ENCODE data around the gene INSYN1. TPM values are rescaled to one million over a fixed set of nuclear protein-coding genes. Genes with fewer than 3 reads are reported as not detected.

Gene INSYN1
- total RNA-seq, 2 experiments from 2014 or later = not detected

GRCh38 chr15:73751899-73752805 lies 999 bp downstream of the INSYN1 start:
- Mint-ChIP-seq H3K4me3 (no peak overlapping the region), H3K4me1 (ENCODE audit: low read depth) (no peaks in the 10 kb centered on the region), H3K27me3 (ENCODE audit: low read depth) (peaks cover 38% of the 10 kb centered on the region), H3K36me3 (ENCODE audit: low read depth) (no peaks in the 10 kb centered on the region), H3K9me3 (no peaks in the 10 kb centered on the region), H3K27ac (no peak overlapping the region)
- DNase-seq = no peak
- CTCF ChIA-PET = no interaction called here
- intact Hi-C loops (cut with micrococcal nuclease) = no loop called here

DNA sequence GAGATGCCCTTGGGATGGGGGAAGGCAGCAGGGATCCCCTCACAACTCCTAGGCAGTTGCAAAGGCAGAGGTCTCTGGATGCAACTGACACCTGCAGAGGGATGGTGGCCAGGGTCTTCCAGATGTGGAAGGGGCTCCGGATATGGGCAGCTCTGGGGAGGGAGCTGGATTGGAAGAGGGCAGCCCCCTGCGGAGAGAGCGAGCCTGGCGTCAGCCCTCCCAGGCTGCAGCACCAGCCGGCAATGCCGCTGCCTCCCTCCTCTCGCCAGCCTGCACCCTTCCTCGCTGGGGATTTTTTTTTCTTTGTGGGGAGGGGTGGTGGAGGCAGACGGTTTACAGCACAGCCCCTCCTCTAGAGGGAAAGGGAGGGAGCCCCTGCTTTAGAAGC lies 1.6 kb downstream of the INSYN1 start:
- no peak for DNase-seq
- Mint-ChIP-seq H3K4me3 (no peak overlapping the region), H3K4me1 (ENCODE audit: low read depth) (no peaks in the 10 kb centered on the region), H3K27ac (no peak overlapping the region), H3K36me3 (ENCODE audit: low read depth) (no peaks in the 10 kb centered on the region), H3K9me3 (no peaks in the 10 kb centered on the region), H3K27me3 (ENCODE audit: low read depth) (peaks cover 41% of the 10 kb centered on the region)
- intact Hi-C loops (cut with micrococcal nuclease) = no loop called here
- CTCF ChIA-PET = no interaction called here

DNA sequence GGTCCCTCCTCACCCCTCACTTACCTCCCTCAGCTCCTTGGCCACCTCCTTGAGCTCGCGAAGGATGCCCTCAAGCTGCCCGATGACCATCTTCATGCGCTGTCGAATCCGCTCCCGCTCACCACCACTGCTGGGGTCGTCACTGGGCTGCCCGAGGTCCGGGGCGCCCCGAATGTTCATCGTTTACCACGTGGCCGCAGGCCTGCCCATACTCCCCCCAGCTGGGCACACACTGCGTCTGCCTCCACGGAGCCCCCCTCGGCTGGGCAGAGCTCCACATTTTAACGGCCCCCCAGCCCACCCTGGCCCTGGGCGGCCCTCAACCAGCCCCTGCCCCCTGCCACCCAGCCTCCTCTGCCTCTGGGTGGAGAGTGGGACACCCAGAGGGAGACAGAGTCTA lies 2.2 kb downstream of the INSYN1 start:
- no peak overlapping the region for H3K4me3 Mint-ChIP-seq
- H3K36me3 Mint-ChIP-seq (ENCODE audit: low read depth) = no peaks in the 10 kb centered on the region
- intact Hi-C loops (cut with micrococcal nuclease) = no loop called here
- no peak for DNase-seq
- H3K27ac Mint-ChIP-seq = no peak overlapping the region
- H3K27me3 Mint-ChIP-seq (ENCODE audit: low read depth) = peaks cover 37% of the 10 kb centered on the region
- H3K9me3 Mint-ChIP-seq = no peaks in the 10 kb centered on the region
- no peaks in the 10 kb centered on the region for H3K4me1 Mint-ChIP-seq (ENCODE audit: low read depth)
- CTCF ChIA-PET = interaction anchor here (0.6 kb wide), 1 partner anchor 158 kb away, joined by 3 read pairs; no protein-coding TSS in a partner anchor

GRCh38 chr15:73750438-73750837 lies 2.7 kb downstream of the INSYN1 start:
- Mint-ChIP-seq H3K9me3 (no peaks in the 10 kb centered on the region), H3K27ac (no peak overlapping the region), H3K36me3 (ENCODE audit: low read depth) (no peaks in the 10 kb centered on the region), H3K4me3 (no peak overlapping the region), H3K4me1 (ENCODE audit: low read depth) (no peaks in the 10 kb centered on the region), H3K27me3 (ENCODE audit: low read depth) (peaks cover 32% of the 10 kb centered on the region)
- DNase-seq = no peak
- intact Hi-C loops (cut with micrococcal nuclease) = no loop called here
- CTCF ChIA-PET = interaction anchor here (0.6 kb wide), 1 partner anchor 159 kb away, joined by 3 read pairs; no protein-coding TSS in a partner anchor

GRCh38 chr15:73749971-73750370 lies 3.2 kb downstream of the INSYN1 start:
- Mint-ChIP-seq H3K4me1 (ENCODE audit: low read depth) (no peaks in the 10 kb centered on the region), H3K4me3 (no peak overlapping the region), H3K36me3 (ENCODE audit: low read depth) (no peaks in the 10 kb centered on the region), H3K27me3 (ENCODE audit: low read depth) (peaks cover 31% of the 10 kb centered on the region), H3K27ac (no peak overlapping the region), H3K9me3 (no peaks in the 10 kb centered on the region)
- no peak for DNase-seq
- CTCF ChIA-PET = no interaction called here
- intact Hi-C loops (cut with micrococcal nuclease) = no loop called here

DNA sequence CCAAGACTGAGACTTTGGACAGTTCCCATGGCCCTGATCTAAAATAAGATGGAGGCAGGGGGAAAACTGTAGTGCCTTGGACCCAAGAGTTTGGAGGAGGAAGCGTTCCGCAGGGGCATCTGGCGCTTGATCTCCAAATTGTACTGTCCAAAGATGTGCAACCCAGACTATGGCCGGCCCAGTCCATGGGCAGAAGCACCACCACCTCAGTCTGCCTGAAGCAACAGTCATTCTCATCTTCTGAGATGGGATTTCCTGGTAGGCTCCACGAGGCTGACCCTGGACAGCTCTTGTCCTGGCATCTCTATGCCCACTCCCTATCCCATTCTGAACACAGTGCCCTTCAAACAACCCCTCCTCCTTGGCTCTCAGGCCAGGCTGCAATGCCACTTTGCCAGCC lies 3.6 kb downstream of the INSYN1 start:
- CTCF ChIA-PET = no interaction called here
- Mint-ChIP-seq H3K9me3 (no peaks in the 10 kb centered on the region), H3K27me3 (ENCODE audit: low read depth) (peaks cover 27% of the 10 kb centered on the region), H3K4me3 (no peak overlapping the region), H3K27ac (no peak overlapping the region), H3K36me3 (ENCODE audit: low read depth) (no peaks in the 10 kb centered on the region), H3K4me1 (ENCODE audit: low read depth) (no peaks in the 10 kb centered on the region)
- DNase-seq = no peak
- intact Hi-C loops (cut with micrococcal nuclease) = no loop called here

DNA sequence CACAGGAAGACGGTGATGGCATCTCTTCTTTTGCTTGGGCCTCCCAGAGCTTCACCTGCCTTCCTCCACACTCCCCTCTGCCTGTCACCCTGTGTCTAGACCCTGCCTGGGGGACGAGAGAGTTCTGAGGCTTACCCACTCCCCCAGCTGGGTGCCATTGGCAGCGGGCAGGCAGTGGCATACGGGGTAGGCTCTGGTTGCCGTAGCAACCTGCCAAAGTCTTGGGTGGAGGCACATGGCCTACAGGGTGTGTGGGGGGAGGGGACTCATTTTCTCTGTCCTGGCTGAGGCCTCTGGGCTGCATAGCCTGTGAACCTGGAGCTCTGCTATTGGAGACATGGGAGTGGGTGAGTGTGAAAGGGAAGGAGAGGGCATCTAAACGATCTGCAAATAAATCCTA lies 4.4 kb downstream of the INSYN1 start:
- CTCF ChIA-PET = no interaction called here
- Mint-ChIP-seq H3K27ac (no peak overlapping the region), H3K9me3 (no peaks in the 10 kb centered on the region), H3K4me1 (ENCODE audit: low read depth) (no peaks in the 10 kb centered on the region), H3K27me3 (ENCODE audit: low read depth) (peaks cover 18% of the 10 kb centered on the region), H3K4me3 (no peak overlapping the region), H3K36me3 (ENCODE audit: low read depth) (no peaks in the 10 kb centered on the region)
- DNase-seq = no peak
- intact Hi-C loops (cut with micrococcal nuclease) = no loop called here

DNA sequence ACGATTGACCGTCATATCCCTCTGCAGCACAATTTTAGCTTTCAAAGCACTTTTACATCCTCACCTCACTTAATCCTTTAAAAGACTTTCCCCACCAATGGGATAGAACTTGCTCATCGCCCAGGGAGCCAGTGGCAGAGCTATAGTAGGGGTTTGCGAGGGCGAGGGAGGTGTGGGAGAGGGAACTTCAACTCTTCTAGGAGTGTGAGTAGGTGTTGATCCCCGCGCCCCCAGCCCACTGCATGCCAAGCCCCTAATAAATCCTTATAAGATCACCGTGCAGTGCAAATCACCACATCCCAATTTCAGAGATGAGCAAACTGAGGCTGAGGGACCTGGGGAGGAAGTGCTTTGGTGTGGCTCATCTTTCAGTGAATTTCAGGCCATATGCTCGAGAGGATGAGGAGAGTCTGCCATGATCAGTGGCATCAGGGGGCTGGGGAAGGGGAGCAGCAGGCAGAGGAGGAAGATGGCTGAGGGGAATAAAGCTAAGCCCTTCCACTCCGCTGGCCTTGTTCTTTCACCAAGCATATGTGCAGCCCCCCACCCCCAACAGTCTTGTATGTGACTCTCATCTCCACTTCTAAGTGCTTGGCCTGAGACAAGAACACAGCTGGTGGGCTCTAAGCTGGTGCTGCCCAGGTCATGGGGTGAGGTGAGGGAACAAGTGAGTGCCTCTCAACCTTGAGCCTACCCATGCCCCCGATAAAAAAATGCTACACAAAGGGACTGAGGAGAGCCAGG lies 5.1 kb downstream of the INSYN1 start:
- no peak overlapping the region for H3K4me3 Mint-ChIP-seq
- H3K36me3 Mint-ChIP-seq (ENCODE audit: low read depth) = no peaks in the 10 kb centered on the region
- intact Hi-C loops (cut with micrococcal nuclease) = no loop called here
- H3K9me3 Mint-ChIP-seq = no peaks in the 10 kb centered on the region
- H3K27me3 Mint-ChIP-seq (ENCODE audit: low read depth) = peaks cover 15% of the 10 kb centered on the region
- H3K27ac Mint-ChIP-seq = no peak overlapping the region
- DNase-seq = no peak
- CTCF ChIA-PET = no interaction called here
- H3K4me1 Mint-ChIP-seq (ENCODE audit: low read depth) = no peaks in the 10 kb centered on the region

- H3K27me3 Mint-ChIP-seq (ENCODE audit: low read depth) = peaks cover 15% of the 10 kb centered on the region
- intact Hi-C loops (cut with micrococcal nuclease) = no loop called here
- CTCF ChIA-PET = no interaction called here
Measured at GRCh38 chr15:73746883-73747282, 6.3 kb downstream of the INSYN1 start.

DNA sequence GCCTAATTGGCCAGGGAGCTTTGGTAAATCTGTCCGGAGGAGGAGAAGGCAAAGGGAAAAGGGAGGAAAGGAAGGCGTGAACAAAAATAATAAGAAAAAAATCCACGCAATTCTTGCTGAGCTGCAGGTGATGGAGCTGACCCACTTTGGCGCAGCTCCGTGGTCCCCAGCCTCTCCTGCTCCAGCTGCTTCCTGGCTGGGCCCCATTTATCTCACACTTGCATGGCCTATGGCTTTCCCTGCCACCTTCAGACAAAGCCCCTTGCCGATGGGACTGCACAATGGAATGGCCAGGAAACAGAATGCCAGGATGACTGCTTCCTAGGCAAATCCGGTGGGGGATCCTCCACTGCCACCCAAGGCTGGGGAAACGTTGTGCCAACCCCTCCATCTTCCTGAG lies 6.9 kb downstream of the INSYN1 start:
- H3K4me3 Mint-ChIP-seq = no peak overlapping the region
- intact Hi-C loops (cut with micrococcal nuclease) = no loop called here
- H3K36me3 Mint-ChIP-seq (ENCODE audit: low read depth) = no peaks in the 10 kb centered on the region
- H3K27me3 Mint-ChIP-seq (ENCODE audit: low read depth) = peaks cover 12% of the 10 kb centered on the region
- no peak overlapping the region for H3K27ac Mint-ChIP-seq
- CTCF ChIA-PET = no interaction called here
- no peak for DNase-seq
- no peaks in the 10 kb centered on the region for H3K4me1 Mint-ChIP-seq (ENCODE audit: low read depth)
- H3K9me3 Mint-ChIP-seq = no peaks in the 10 kb centered on the region

More at GRCh38 chr15:73746883-73747282, 6.3 kb downstream of the INSYN1 start:
- Mint-ChIP-seq H3K4me1 (ENCODE audit: low read depth) (no peaks in the 10 kb centered on the region), H3K4me3 (no peak overlapping the region), H3K9me3 (no peaks in the 10 kb centered on the region), H3K27ac (no peak overlapping the region), H3K36me3 (ENCODE audit: low read depth) (no peaks in the 10 kb centered on the region)
- DNase-seq = no peak

DNA sequence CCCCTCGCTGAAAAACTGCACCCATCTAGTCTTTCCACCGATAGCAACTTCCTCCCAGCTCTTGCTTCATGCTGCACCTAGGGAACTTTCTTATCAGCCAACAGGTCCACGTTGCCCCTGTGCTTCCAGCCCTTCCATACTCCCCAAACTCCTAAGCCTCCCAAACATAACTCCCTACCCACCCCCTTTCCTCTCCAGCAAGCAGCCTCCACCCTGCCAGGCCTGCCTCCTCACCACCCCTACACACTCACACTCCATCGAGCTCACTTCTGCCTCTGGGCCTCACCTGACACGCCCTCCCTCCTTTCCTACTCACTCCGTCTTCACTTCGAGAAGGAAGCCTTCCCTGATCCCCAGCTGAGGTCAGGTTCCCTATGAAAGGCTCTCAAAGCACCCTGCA lies 8.1 kb downstream of the INSYN1 start:
- no peak overlapping the region for H3K4me3 Mint-ChIP-seq
- H3K27ac Mint-ChIP-seq = no peak overlapping the region
- no peaks in the 10 kb centered on the region for H3K36me3 Mint-ChIP-seq (ENCODE audit: low read depth)
- peaks cover 6% of the 10 kb centered on the region for H3K27me3 Mint-ChIP-seq (ENCODE audit: low read depth)
- intact Hi-C loops (cut with micrococcal nuclease) = no loop called here
- no peak for DNase-seq
- H3K9me3 Mint-ChIP-seq = no peaks in the 10 kb centered on the region
- no peaks in the 10 kb centered on the region for H3K4me1 Mint-ChIP-seq (ENCODE audit: low read depth)
- CTCF ChIA-PET = no interaction called here

GRCh38 chr15:73744293-73744692 lies 8.9 kb downstream of the INSYN1 start:
- Mint-ChIP-seq H3K27ac (no peak overlapping the region), H3K4me1 (ENCODE audit: low read depth) (no peaks in the 10 kb centered on the region), H3K36me3 (ENCODE audit: low read depth) (no peaks in the 10 kb centered on the region), H3K9me3 (no peaks in the 10 kb centered on the region), H3K4me3 (no peak overlapping the region), H3K27me3 (ENCODE audit: low read depth) (peaks cover 3% of the 10 kb centered on the region)
- DNase-seq = no peak
- intact Hi-C loops (cut with micrococcal nuclease) = no loop called here
- CTCF ChIA-PET = no interaction called here

GRCh38 chr15:73741321-73741836 lies 11.8 kb downstream of the INSYN1 start:
- H3K4me1 Mint-ChIP-seq (ENCODE audit: low read depth) = no peaks in the 10 kb centered on the region
- H3K4me3 Mint-ChIP-seq = no peak overlapping the region
- intact Hi-C loops (cut with micrococcal nuclease) = no loop called here
- no peaks in the 10 kb centered on the region for H3K27me3 Mint-ChIP-seq (ENCODE audit: low read depth)
- DNase-seq = no peak
- H3K9me3 Mint-ChIP-seq = no peaks in the 10 kb centered on the region
- no peak overlapping the region for H3K27ac Mint-ChIP-seq
- no peaks in the 10 kb centered on the region for H3K36me3 Mint-ChIP-seq (ENCODE audit: low read depth)
- CTCF ChIA-PET = no interaction called here

Measured in activated naive CD4-positive, alpha-beta T cell treated with anti-CD3 and anti-CD28 coated beads for 36 hours (primary cell).